T1000 (cell line): ENCODE results near the gene SPTBN2.

Experiments
- DNase-seq: peaks from one replicate; lab custom pipeline; 2025; ENCODE audit warnings: mixed read lengths; lab: John Stamatoyannopoulos, UW

SPTBN2 gene

GRCh38 chr11:66723693-66724092 is 5.3 kb downstream of the SPTBN2 start:
- no peak for DNase-seq

DNA sequence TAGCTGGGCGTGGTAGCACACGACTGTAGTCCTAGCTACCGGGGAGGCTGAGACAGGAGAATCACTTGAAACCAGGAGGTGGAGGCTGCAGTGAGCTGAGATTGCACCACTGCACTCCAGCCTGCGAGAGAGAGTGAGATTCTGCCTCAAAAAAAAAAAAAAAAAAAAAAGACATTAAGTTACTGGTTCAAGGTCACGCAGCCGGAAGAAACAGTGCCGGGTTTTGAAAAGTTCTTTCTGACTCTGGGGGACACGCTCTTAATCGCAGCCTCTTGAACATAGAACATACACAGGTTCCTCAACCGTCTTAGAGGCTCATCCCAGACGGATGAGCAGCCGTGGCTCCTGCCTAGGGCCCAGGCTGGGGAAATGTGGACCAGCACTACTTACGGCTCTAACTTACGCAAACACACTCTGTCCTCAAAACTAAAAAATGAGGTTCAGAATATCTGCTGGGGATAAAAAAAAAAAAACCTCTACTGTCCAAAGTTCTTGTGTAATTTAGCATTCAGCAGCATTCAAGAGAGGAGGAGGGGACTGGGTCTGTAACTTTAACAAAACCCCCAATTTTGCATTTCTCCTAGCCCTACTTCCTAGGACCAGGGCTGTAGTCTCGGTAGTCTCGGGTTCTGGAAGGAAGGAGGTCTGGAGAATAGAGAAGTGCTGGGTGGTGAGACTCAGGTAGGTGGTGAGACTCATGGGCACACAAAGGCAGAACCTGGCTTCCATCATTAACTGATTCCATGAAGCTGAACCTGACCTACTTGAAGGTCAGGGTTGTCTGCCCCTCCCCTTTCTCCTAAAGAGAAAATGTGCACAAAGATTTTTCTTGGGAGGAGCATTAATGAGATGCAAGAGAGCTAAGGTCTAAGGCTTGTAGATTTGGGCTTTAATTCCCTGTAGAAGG is 6.0 kb downstream of the SPTBN2 start:
- DNase-seq = no peak

DNA sequence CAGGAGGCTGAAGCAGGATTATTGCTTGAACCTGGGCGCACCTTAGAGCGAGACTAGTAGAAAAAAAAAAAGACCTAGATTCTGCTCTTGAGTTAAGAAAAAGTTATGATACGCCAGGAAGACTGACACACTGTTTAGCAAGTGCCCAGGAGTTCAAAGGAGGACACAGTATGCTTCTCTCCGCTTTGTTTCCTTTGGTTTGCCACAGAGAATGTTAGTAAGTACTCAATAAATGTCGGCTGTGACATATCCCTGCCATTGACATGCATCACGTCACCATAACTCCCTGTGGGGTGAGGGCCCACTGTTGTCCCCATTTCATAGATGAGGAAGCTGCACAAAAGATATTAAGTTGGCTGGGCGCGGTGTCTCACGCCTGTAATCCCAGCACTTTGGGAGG is 7.1 kb downstream of the SPTBN2 start:
- no peak for DNase-seq

- no peak for DNase-seq
Measured at GRCh38 chr11:66720899-66721470, 8.0 kb downstream of the SPTBN2 start.

- peak; percentile 17 for DNase-seq
Measured at GRCh38 chr11:66720223-66720898, 8.7 kb downstream of the SPTBN2 start.

GRCh38 chr11:66719111-66719872 is 9.7 kb downstream of the SPTBN2 start:
- no peak for DNase-seq

GRCh38 chr11:66718320-66718971 is 10.6 kb downstream of the SPTBN2 start:
- DNase-seq = no peak

DNA sequence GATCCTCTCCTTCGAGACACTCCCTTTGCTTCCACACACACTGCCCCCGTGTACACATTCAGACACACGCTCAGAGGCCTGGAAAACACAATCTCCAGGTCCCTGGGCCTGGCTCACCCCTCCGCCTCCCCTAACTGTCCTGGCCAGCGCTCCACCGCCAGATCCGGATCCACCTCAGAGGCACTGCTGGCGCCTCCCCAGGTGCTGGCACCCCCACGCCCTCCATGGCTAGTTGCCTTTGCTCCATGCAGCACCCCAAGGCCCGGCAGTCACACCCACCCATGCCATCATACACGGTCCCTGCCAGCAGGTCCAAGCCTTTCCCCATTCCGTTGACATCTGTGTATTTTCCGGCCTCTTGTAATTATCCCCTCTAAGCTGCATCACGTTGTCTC is 11.1 kb downstream of the SPTBN2 start:
- DNase-seq = no peak

GRCh38 chr11:66716996-66717395 is 12.0 kb downstream of the SPTBN2 start:
- no peak for DNase-seq

DNA sequence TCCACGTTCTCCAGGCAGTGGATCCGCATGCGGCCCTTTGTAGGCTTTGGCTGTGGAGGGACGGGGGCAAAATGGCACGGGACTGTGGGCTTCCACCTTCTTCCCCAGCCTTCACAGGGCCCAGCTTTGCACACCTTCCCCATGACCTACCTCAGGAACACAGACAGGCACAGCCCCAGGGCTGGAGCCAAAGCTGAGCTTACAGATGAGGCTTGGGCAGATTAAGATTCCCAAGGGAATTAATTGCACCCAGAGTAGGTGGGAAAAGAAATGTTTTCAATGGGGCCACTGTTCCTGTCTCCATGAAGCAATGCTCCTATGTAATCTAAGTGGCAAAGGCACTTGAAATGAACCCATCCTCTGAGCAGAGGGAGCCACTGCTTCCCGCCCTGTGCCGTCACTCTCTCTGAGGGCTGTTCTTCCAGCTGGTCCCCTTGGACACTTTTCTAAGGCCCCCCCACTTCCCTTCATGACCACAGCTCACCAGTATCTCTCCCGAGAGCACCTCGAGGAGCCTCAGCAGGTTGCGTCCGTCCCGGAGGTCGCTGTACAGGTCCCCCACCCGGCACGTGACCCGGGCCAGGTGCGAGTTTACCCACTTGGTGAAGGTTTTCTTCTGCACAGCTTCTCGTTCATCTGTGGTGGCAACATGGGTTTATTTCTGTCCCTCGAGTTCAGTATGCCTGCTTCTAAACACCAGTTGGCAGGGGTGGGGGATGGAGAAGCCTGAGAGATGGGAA is 13.5 kb downstream of the SPTBN2 start:
- no peak for DNase-seq

GRCh38 chr11:66713746-66714480 is 15.1 kb downstream of the SPTBN2 start:
- no peak for DNase-seq

DNA sequence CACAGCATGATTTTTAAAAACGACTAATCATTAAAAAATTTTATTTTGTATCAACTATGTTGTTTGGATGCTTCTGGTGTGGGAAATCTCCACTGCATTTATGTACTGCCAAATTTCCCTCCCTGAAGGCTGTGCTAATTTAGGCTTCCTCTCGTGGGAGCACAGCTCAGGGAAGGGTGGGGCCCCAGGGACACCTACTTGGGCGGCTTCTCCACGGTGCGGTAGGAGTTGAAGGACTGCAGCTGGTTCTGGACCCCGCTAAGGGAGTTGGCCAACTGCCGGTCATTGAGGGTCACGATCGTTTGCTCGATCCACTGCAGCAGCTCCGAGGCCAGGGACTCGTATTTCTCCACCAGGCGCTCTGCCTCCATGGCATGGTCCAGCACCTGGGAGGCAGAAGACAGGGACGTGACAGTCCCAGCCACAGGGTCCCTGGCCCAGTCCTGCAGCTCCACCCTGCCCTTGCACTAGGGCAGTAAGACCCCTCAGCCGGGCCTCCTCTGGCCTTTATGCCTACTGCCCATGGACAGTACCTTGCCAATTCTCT is 18.6 kb downstream of the SPTBN2 start:
- no peak for DNase-seq

DNA sequence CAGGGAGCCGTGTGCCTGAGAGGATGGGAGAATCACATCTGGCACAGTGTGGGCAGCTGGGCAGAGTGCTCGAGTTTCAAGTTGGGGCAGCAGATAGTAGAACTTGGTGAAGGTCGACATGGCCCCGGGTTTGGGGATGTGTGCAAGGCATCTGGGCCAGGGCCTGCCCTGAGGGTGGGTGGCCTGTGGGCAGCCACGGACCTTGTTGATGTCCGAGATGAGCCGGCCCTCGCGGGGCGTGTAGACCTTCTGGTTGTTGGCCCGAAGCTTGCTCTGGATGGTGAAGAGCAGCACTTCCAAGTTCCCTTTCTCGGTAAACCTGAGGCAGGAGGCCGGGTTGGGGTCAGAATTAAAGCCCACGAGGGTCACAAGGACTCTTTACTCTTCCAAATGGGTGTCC is 20.3 kb downstream of the SPTBN2 start:
- DNase-seq = no peak

DNA sequence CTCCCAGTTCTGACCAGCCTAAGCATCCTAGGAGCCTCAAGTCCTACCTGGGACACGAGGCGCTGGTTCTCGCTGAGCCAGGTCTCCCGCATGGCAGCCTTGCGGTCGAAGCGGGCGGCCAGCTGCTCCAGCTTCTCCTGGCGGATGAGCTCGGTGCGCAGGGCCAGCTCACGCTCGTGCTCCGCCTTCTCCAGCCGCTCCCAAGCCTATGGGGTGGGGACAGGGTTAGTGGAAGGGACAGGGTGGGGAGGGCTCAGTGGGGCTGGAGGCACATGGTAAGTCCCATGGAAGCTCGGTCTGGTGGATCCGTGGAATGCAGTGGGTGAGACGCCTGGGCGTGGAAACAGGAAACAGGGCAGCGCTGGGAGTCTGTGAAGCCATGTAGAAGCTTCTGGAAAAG is 20.9 kb downstream of the SPTBN2 start:
- no peak for DNase-seq

DNA sequence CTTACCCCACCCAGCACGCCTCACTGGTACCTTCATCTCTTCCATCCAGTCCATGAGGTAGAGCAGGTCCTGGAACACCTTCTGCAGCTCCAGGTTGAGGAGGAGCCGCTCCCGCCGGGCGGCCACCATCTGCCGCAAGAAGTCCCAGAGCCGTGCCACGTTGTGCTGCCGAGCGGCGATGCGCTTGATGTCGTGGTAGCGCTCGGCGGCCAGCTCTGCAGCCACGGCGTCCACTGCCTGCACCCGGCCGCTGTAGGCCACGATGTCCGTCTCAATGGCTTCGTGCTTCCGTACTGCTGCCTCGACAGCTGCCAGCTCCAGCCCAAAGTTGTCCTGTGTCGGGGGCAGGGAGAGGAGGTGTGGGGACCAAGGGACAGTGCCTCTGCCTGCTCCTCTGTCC is 21.5 kb downstream of the SPTBN2 start:
- no peak for DNase-seq

DNA sequence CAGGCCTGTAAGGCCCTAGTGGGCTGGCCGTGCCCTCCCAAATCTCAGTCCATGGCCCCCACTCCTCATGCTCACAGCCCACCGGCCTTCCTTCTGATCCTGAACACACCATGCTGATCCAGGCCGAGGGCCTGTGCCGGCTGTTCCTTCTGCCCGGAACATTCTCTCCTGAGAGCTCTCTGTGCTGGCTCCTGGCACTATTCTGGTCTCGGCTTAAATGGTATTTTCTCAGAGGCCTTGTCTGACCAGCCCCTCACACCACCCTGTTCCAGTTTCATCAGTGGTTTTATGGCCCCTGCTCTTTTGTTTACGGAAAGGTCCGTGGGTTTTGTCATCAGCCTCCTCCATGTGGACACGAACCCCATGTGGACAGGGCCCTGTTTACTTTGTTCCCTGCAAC is 22.0 kb downstream of the SPTBN2 start:
- DNase-seq = no peak

- DNase-seq = no peak
Measured at GRCh38 chr11:66705587-66706335, 23.3 kb downstream of the SPTBN2 start.

GRCh38 chr11:66704659-66705360 is 24.2 kb downstream of the SPTBN2 start:
- no peak for DNase-seq
